Psoas muscle (tissue), 8 donors: ENCODE results near the gene HOXB8. TPM values are rescaled to one million over a fixed set of nuclear protein-coding genes. Genes with fewer than 3 reads are reported as not detected.

ENCODE experiments used
- ATAC-seq, 4 donors: fragments of 200-7000 bp; cut with Tn5 transposase; one replicate each; pipeline ENCODE4 v1.9.1; 2020; ENCODE audit warnings: moderate library complexity in 3 of 4, mild to moderate bottlenecking in 2 of 4
- DNase-seq, 2 donors: peaks; one replicate each; pipeline ENCODE4 v3.0.0-alpha.2; 2020
- H3K27ac ChIP-seq: fragments of 200-600 bp; one replicate; pipeline ENCODE4 v1.8.0; 2022
- H3K27me3 ChIP-seq, 3 donors: fragments of 200-600 bp in 1 of 3; one replicate each; pipeline versions ENCODE4 v1.6.1 to v1.8.0; 2013 to 2022; ENCODE audit warnings: low read length in 2 of 3, mild to moderate bottlenecking in 2 of 3, moderate library complexity in 1 of 3; ENCODE audit not compliant: insufficient read depth in 3 of 3
- H3K36me3 ChIP-seq, 2 donors: fragments of 200-600 bp in 1 of 2; one replicate each; pipeline versions ENCODE4 v1.6.1 to v1.8.0; 2013 to 2022; ENCODE audit warnings: low read depth in 1 of 2, mild to moderate bottlenecking in 1 of 2, moderate library complexity in 1 of 2; ENCODE audit not compliant: insufficient read depth in 1 of 2
- H3K4me1 ChIP-seq: fragments of 200-600 bp; one replicate; pipeline ENCODE4 v1.8.0; 2022
- H3K4me3 ChIP-seq: fragments of 200-600 bp; one replicate; pipeline ENCODE4 v1.8.0; 2022; ENCODE audit warnings: mild to moderate bottlenecking
- H3K9me3 ChIP-seq: fragments of 200-600 bp; one replicate; pipeline ENCODE4 v1.8.0; 2022
- CTCF ChIP-seq: fragments of 200-600 bp; IDR thresholded peaks from one replicate; pipeline ENCODE4 v1.8.0; 2022; ENCODE audit warnings: antibody characterized with exemption
- WGBS, 3 donors: extraction: QIAGEN DNeasy Blood & Tissue Kit; methylation state at CpG; one replicate each; pipeline versions ENCODE4 v1.1.6 to v1.1.7; 2013; 5-methylcytosine and 5-hydroxymethylcytosine counted together
- intact Hi-C, 2 donors: fragments of 100-400 bp; cut with DNase I; formaldehyde crosslinking; loops; one replicate each; pipeline versions ENCODE4 v1.11.0 to v1.14.2; 2022
- polyA plus RNA-seq, 3 donors: library from polyadenylated mRNA; stranded (reverse); fragments of 200-250 nt; gene quantifications; one replicate each; pipeline ENCODE4 v1.2.3, GENCODE V29; 2013
- total RNA-seq, 4 donors: library from RNA; stranded (reverse); fragmentation: NEBNext Ultra II Directional in 2 of 4; extraction: Animal tissue kit (Norgen Biotek cat#: 25700) in 2 of 4; gene quantifications; one replicate each; pipeline versions ENCODE4 v1.2.1 to v1.2.4, GENCODE V29; 2021 to 2023
- donor health status: healthy with polysubstance abuse.
- donor health status: DM: no; HTN: no; CAD: no; lungs with moderate emphysema.
- donor health status: Bipolar disorder and iron deficiency.
- donor health status: healthy.
- donor health status: DM: yes; HTN: yes; CAD: no.
- donor health status: DM: no; HTN: no; CAD: no.
- donor health status: DM: no; HTN: no; CAD: no.
- donor health status: DM: yes; HTN: yes; CAD: no.

Gene HOXB8
- total and polyA plus RNA-seq, 7 donors: 0.05 to 0.10 (median 0.08) TPM; not detected in 4

GRCh38 chr17:48591255-48592056 is 23.6 kb downstream of the HOXB8 start:
- Histone ChIP-seq H3K4me3 (no peak overlapping the region), H3K36me3 (no peaks in the 10 kb centered on the region), H3K9me3 (no peaks in the 10 kb centered on the region), H3K4me1 (no peaks in the 10 kb centered on the region), H3K27me3 (peaks cover 0 to 83% (median 34%) of the 10 kb centered on the region in 3 donors), H3K27ac (no peak overlapping the region)
- WGBS, 3 donors: 94 to 97% (median 96%) methylated on average over 10 of the region's 10 CpGs
- ATAC-seq (no peak), DNase-seq (no peak)
- TF ChIP-seq CTCF: no peak
- intact Hi-C loops: loop anchor here in 1 of 2 donors (10.0 kb wide), 1 partner anchor 567 kb away; no protein-coding TSS in a partner anchor

GRCh38 chr17:48590607-48591161 is 24.4 kb downstream of the HOXB8 start:
- no peaks in the 10 kb centered on the region for H3K9me3 ChIP-seq
- intact Hi-C loops: loop anchor here in 1 of 2 donors (10.0 kb wide), 1 partner anchor 566 kb away; no protein-coding TSS in a partner anchor
- no peak overlapping the region for H3K4me3 ChIP-seq
- peaks cover 6% of the 10 kb centered on the region for H3K4me1 ChIP-seq
- peaks cover 0 to 84% (median 36%) of the 10 kb centered on the region in 3 donors for H3K27me3 ChIP-seq
- DNase-seq (no peak), ATAC-seq (no peak)
- H3K27ac ChIP-seq: no peak overlapping the region
- TF ChIP-seq CTCF: no peak
- no peaks in the 10 kb centered on the region for H3K36me3 ChIP-seq

DNA sequence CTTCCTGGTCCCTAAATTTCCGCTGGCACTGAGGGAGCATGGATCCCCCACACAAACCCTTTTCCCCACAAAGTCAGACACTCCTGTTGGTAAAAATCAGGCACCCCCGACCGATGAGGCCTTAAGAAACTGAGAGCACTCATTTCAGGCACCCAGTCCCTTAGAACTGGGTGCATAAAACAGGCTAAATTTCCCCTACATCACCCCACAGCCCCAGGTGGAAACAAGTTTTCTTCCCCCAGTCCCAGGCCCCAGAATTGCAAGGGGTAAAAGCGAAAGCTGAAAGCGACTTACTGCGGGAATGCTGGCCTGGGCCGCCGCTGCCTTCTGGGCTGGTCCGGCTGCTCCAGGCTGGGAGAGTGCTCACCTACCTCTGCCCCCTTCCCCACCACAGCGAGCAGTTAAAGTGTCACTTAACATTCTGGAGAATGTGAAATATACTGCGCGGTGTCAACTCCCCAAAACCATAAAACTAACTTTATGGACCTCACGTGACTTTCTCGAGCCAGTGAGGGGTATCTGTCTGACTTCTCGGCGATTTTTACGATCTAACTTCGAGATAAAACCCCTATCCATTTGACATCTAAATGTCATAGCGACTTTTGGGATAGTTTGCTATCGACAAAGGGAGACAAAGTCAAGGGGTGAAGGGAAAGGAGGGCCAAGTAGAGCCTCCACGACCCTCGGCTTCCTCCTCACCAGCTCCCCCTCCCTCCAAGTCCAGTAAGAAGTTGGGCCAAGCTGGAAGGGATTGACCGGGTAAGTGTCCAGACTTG is 25.1 kb downstream of the HOXB8 start, which contains the start of gene HOXB3:
HOXB3 (minus strand) TSS at position 411 of the 776 bp plus-strand sequence. CDS start 37,767 bp downstream, outside the sequence.
- no peaks in the 10 kb centered on the region for H3K36me3 ChIP-seq
- H3K4me1 ChIP-seq: peaks cover 9% of the 10 kb centered on the region
- peaks cover 0 to 85% (median 34%) of the 10 kb centered on the region in 3 donors for H3K27me3 ChIP-seq
- no peak for ATAC-seq
- intact Hi-C loops: loop anchor here in 1 of 2 donors (10.0 kb wide), 1 partner anchor 565 kb away; no protein-coding TSS in a partner anchor
- H3K9me3 ChIP-seq: no peaks in the 10 kb centered on the region
- no peak for DNase-seq
- no peak within 1 kb of the TSS for H3K4me3 ChIP-seq
- H3K27ac ChIP-seq: no peak within 1 kb of the TSS
- 86 to 92% (median 88%) methylated on average over 23 of the region's 23 CpGs for WGBS, 3 donors
- TF ChIP-seq CTCF: no peak

DNA sequence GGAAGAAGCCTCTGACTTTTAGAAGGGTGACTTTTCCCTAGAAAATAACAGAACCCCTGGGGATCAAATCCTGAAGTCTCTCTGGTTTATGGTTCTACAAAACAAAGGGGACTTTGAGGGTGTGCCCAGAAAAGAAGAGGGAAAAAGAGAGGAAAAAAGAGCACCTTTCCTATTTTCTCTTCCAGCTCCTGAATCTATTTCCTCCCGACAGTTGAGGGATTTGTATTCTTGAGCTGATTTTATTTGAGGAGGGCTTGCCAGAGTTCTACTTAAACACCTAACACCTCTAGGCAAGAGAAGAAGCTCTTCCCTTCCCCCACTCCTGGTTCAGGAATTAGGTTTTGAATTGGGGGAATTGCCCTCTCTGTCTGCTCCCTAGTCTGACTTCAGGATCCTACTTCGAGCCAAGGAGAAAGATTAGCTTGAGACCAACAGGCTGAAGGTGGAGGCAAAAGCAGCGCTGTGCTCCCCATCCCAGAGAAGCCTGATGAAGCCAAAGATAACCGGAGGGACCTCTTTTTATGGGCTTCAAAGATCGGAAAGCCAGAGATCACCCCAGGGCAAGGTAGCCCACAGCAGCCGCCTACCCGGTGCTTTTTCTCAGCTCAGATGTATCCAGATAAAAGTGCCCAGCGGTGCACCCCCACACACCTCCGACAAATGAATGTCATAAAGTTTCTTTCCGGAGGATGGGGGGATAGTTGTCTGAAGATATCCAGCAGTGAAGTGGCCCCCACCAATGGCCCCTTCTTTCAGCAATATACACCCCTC is 25.8 kb downstream of the HOXB8 start:
- 59 to 72% (median 67%) methylated on average over 10 of the region's 10 CpGs for WGBS, 3 donors
- no peak for TF ChIP-seq CTCF
- ATAC-seq: no peak
- H3K9me3 ChIP-seq: no peaks in the 10 kb centered on the region
- intact Hi-C loops: no loop called here
- H3K4me1 ChIP-seq: peaks cover 9% of the 10 kb centered on the region
- DNase-seq: no peak
- no peak overlapping the region for H3K4me3 ChIP-seq
- H3K27ac ChIP-seq: no peak overlapping the region
- H3K27me3 ChIP-seq: peaks cover 0 to 83% (median 31%) of the 10 kb centered on the region in 3 donors
- no peaks in the 10 kb centered on the region for H3K36me3 ChIP-seq
